ENCODE results near the gene MIOS. TPM values are rescaled to one million over a fixed set of nuclear protein-coding genes. Genes with fewer than 3 reads are reported as not detected.
A peak's percentile ranks its signal among the peaks of the same experiment; 100 is the strongest.

Gene MIOS
- total RNA-seq, result 24.9 TPM
- long read RNA-seq, partial matches to known transcripts, result 6 of 39 reads
- long read RNA-seq, other reads (novel, unspliced or antisense), result 26 of 39 reads

DNA sequence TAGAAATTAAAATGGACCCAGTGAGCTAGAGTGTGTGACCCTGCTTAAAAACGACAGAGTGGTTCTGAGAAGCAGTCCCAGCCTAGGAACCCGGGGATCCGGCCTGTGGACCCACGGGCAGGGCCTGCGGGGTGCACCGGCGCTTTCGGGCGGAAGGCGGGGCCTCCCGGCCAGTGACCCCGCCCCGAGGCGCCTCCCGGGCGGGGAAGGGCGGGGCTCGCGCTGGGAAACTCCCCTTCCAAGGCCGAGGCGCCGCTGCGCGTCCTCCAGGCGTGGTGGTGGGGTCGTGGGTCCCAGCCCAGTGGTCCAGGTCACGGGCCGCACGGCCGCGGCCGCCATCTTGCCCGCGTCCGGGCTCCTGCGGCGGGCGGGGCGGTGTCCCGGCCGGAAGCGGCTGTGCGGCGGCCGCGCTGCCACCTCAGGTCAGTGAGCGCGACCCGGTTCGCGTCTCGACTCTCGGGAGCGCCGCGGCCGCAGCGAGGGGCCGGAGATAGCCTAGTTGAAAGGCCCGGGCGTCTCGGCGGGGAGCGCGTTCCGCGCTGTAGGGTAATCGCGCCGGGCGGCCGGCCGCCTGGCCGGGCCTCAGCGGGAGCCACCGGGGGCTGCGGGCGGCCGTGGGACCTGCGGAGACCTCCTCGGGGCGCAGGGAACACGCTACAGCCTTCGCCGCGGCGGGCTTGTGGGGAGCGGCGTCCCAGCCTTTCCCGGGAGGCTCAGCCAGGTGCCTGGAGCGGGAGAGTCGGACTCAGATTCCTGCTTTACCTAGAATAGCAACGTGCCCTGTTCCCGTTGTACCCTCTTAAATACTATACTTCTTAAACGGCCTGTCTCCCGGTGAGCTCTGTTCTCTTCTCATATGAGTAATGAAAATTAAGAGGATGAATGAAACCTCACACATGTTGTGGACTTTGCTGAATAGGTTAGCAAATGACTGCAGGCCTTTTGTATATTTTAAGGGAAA is at the start of gene MIOS:
Gene MIOS (plus strand): TSS at position 234 of the 961 bp plus-strand sequence. CDS start 5,592 bp downstream, outside the sequence.
- intact Hi-C loops (cut with DNase I), result no loop called here
- peak; percentile 96 for DNase-seq (ENCODE audit: low spot score)

DNA sequence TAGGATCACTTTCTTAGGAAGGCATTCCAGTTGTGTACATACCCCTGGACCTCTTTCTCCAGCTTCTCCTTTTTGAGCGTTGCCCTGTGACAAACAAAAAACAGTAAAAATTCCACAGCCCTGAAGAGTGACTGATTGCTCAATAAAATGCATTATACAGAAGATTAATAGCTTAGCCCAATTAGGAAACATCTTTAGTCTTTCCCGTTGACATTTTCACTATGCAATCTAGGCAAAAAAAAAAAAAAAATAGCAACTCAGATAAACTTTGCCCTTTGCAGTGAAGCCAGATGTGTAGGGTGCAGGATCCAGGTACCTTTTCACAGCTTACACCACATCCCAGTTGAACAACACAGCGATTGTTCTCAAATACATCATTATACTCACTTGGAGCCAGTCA is 48.9 kb upstream of the MIOS start:
- DNase-seq (ENCODE audit: low spot score), result no peak
- intact Hi-C loops (cut with DNase I), result no loop called here

GRCh38 chr7:7519056-7519455 is 47.6 kb upstream of the MIOS start:
- no peak for DNase-seq (ENCODE audit: low spot score)

DNA sequence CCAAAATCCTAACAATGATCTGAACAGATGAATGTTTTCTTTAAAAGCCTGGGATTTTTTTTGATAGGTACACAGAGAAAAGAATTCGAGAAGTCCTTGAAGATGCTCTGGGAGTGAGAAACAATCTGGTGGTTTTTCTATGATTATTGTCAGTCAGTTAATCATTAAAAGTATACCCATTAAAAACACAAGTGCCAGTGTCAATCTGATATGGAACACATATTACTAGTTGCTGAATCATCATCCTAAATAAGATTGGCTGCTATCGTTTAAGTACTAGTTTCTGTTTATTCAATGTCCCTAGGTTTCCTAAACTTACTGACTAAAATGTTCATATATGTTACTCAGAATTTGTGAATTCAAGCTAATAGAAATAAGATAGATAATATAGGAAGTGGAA is 47.2 kb upstream of the MIOS start:
- intact Hi-C loops (cut with DNase I), result no loop called here
- DNase-seq (ENCODE audit: low spot score), result no peak

More at GRCh38 chr7:7519056-7519455, 47.6 kb upstream of the MIOS start:
- intact Hi-C loops (cut with DNase I), result no loop called here

GRCh38 chr7:7521259-7521658 is 45.4 kb upstream of the MIOS start:
- DNase-seq (ENCODE audit: low spot score), result no peak
- intact Hi-C loops (cut with DNase I), result no loop called here

DNA sequence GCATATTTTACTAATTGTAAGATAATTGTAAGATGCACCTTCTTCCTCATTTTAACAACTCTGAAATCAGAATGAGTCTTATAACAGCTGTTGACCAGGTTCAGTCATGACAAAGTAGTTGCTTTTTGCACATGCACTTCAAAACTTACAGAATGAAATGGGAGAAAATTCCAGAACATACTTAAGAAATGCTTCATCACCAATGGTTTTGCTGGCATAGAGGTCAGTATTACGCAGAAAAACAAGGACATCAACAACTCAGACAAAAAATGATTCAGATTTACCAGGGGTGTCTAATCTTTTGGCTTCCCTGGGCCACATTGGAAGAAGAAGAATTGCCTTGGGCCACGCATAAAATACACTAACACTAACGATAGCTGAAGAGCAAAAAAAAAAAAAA is 44.3 kb upstream of the MIOS start:
- intact Hi-C loops (cut with DNase I), result no loop called here
- DNase-seq (ENCODE audit: low spot score), result no peak

DNA sequence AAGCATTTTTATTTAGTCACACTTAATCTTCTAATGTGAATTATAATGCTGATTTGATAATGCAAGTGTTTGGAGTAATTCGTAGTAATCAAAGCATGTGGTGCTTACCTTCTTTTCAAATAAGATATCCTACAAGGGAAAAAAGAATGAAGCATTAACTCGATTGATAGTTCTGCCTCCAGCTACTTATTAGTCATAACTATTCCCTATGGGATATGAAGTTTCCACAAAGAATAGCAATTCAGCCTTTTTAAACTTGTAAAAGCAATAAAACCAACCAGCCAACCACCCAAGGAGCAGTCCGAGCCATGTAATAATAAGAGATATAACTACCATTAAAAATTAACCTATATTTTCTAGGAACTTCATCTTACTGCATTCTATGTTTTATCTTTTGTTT is 42.6 kb upstream of the MIOS start:
- no peak for DNase-seq (ENCODE audit: low spot score)
- intact Hi-C loops (cut with DNase I), result no loop called here

DNA sequence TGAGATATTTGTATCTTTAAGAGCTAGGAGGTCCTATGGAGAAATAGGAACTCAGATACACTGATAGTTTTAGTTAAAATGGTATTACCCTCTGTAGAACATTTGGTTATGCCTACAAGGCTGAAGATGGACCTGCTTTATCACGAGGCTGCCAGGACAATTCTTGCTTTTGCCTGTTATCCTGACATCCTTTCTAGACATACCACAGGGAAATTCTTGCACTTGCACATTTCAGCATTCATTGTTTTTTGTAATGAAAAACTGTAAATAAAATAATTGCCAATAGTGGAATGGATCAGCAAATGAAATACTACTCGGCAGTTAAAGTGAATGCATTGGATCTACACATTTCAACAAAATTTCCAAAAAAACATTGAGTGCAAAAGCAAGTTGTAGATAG is 40.7 kb upstream of the MIOS start:
- intact Hi-C loops (cut with DNase I), result no loop called here
- DNase-seq (ENCODE audit: low spot score), result no peak

DNA sequence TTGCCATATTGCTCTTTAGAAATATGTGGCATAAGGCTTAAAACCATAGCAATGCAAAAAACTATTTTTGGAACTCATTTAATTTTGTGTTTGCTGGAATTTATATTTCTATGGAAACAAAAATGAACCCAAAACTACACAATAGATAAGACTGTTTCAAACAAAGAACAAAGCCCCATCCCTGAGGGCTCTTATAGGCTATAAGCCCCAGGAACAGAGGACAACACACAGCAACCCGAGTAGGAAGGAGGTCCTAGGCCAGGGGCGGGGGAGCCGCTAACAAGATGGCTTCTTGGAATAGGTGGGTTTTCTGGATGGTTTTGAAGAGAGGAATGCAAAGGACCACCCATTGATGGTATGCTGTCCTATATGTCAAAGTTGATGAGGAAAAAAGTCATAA is 39.6 kb upstream of the MIOS start:
- intact Hi-C loops (cut with DNase I), result no loop called here
- no peak for DNase-seq (ENCODE audit: low spot score)

DNA sequence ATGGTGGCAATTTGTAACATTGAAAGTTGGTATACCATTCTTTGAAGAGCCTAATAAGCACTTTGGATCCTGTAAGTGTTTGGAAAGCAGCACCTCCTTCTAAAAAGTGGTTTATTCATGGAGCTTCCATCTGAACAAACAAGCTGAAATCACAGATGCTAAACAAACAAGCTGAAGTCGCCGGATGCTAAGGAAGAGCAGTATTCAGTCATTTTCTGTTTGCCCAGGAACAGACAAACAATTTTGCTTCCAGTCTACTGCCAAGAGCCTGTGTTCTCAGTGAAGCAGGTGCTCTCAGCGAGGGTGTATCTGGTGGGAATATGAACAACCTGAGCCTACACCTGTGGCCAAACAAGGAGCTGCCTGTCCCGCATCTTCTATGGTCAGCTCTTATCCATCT is 37.4 kb upstream of the MIOS start:
- intact Hi-C loops (cut with DNase I), result no loop called here
- no peak for DNase-seq (ENCODE audit: low spot score)

DNA sequence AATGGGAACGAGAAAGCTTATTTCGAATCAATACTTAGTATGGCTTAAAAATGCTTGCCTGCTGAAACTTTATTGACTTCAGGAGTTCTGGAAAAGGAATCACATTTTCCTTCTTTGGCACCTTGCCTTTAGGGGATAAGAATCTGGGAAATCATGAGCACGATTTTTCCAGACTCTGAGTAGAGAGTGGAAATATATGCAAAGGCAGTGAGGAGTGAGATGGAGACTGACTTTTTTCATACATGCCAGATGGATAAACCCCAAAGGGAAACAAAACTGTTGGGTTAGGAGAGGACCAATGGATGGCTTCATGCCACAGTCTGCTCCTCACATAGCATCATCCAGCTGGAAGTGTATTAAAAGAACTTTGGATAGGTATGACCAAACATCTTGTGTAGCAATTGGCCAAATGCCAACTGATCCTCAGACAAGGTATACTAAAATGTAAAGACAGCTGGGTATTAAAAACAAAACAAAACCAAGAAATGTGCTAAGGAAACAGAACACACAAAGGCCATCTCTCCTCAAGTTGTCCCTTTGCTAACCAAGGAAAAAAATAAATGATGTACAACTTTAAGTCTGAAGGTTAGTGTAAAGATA is 32.8 kb upstream of the MIOS start:
- DNase-seq (ENCODE audit: low spot score), result no peak
- intact Hi-C loops (cut with DNase I), result no loop called here

GRCh38 chr7:7535691-7536090 is 31.0 kb upstream of the MIOS start, which contains the start of gene COL28A1:
COL28A1 (minus strand) TSS chr7:7535873; CDS start chr7:7532875, 2,998 bp downstream.
- intact Hi-C loops (cut with DNase I), result no loop called here
- DNase-seq (ENCODE audit: low spot score), result no peak

DNA sequence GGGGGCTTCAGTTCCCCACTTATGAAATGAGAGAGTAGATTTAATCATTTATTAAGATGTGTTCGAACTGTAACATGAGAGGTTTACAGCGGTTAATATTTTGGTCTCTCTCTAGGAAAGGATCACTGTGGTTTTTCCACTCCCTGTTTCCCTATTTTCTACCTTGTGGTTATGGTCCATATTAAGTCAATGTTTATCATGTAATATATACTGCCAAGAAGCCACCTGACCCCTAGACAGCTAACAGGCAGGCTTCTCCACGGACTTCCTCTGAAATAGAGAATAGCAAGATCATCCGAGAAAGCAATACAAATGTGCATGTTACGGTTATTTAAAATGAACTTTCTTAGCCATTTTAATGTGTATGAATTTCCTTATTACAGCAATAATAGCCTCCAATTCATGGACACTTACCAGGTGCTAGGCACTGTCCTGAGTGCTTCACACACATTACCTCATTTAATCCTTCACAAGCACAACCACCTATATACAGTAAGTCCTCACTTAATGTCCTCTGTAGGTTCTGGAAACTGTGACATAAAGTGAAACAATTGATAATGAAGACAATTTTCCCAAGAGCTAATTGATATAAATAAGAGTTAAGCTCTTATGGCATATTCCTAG is 30.2 kb upstream of the MIOS start:
- intact Hi-C loops (cut with DNase I), result no loop called here
- DNase-seq (ENCODE audit: low spot score), result no peak

- intact Hi-C loops (cut with DNase I), result no loop called here
- DNase-seq (ENCODE audit: low spot score), result no peak
Observed at GRCh38 chr7:7537711-7538110, 29.0 kb upstream of the MIOS start.

GRCh38 chr7:7539152-7539551 is 27.5 kb upstream of the MIOS start:
- no peak for DNase-seq (ENCODE audit: low spot score)
- intact Hi-C loops (cut with DNase I), result no loop called here

DNA sequence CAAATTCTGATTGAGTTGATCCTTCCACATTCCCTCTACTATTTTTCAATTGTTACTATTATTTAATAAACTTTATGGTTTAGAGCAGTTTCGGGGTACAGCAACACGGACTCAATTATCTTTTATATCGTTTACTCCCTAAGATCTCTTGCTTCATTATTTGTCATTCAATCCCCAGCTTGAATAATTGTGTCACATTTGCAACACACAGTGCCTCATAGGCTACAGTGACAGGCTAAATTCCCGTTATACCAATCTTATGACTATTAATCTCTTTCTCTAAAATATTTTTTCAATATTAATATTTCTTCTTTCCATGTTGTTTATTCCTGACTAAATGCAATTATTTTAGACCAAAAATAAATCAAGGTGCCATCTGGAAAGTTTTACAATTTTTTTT is 27.0 kb upstream of the MIOS start:
- no peak for DNase-seq (ENCODE audit: low spot score)
- intact Hi-C loops (cut with DNase I), result loop anchor here (2.0 to 5.0 kb wide), 3 partner anchors 115 to 572 kb away; no protein-coding TSS in a partner anchor

- no peak for DNase-seq (ENCODE audit: low spot score)
- intact Hi-C loops (cut with DNase I), result loop anchor here (5.0 kb wide), 1 partner anchor 575 kb away; no protein-coding TSS in a partner anchor
Observed at GRCh38 chr7:7542251-7542835, 24.3 kb upstream of the MIOS start.

GRCh38 chr7:7548407-7548806 is 18.3 kb upstream of the MIOS start:
- intact Hi-C loops (cut with DNase I), result no loop called here
- no peak for DNase-seq (ENCODE audit: low spot score)

- intact Hi-C loops (cut with DNase I), result no loop called here
Observed at GRCh38 chr7:7550663-7551062, 16.0 kb upstream of the MIOS start.

GRCh38 chr7:7552199-7552598 is 14.5 kb upstream of the MIOS start:
- DNase-seq (ENCODE audit: low spot score), result no peak
- intact Hi-C loops (cut with DNase I), result no loop called here

More at GRCh38 chr7:7550663-7551062, 16.0 kb upstream of the MIOS start:
- DNase-seq (ENCODE audit: low spot score), result no peak

All from cardiac septum (tissue), 1 donor.